IMR-90 (cell line): Measurements from ENCODE around the gene GLIS1. TPM values are rescaled to one million over a fixed set of nuclear protein-coding genes. Genes with fewer than 3 reads are reported as not detected.

ENCODE experiments used
- ATAC-seq: fragments of 200-7000 bp; cut with Tn5 transposase; 2 replicates; pipeline ENCODE4 v1.9.1; 2020; ENCODE audit warnings: low read depth, mild to moderate bottlenecking, moderate library complexity
- BruUV-seq: library from RNA; stranded (reverse); fragments of 400-500 nt; replicated peaks from 2 replicates; lab custom pipeline; 2021; lab: Mats Ljungman, UMichigan
- CTCF ChIA-PET: fragments of 300-600 bp; formaldehyde crosslinking; extraction: SDS; loops from one replicate; lab custom pipeline; 2021; ENCODE audit warnings: antibody characterized with exemption; lab: Yijun Ruan, JAX
- POLR2A ChIA-PET: fragments of 300-600 bp; sonication (Branson Sonifier 250); formaldehyde crosslinking; loops from one replicate; lab custom pipeline; 2022; ENCODE audit warnings: antibody characterized with exemption; ENCODE audit not compliant: unreplicated experiment; lab: Charles Lee
- DNase-seq: peaks from one replicate; pipeline ENCODE4 v3.0.0; 2013
- H2AFZ ChIP-seq: replicated peaks from 2 replicates; pipeline ENCODE3; 2013; ENCODE audit warnings: low read length, mild to moderate bottlenecking; ENCODE audit not compliant: poor library complexity
- H2AK5ac ChIP-seq: 2 replicates; pipeline ENCODE4 v1.6.1; 2013; ENCODE audit warnings: low read depth, low read length, inconsistent platforms
- H2AK9ac ChIP-seq: replicated peaks from 2 replicates; pipeline ENCODE3; 2013; ENCODE audit warnings: mild to moderate bottlenecking, low read depth, low read length, moderate library complexity; ENCODE audit not compliant: poor library complexity
- H2BK120ac ChIP-seq: 2 replicates; pipeline ENCODE4 v1.6.1; 2013; ENCODE audit warnings: low read depth, low read length, inconsistent platforms
- H2BK15ac ChIP-seq: 3 replicates; pipeline ENCODE4 v1.6.1; 2013; ENCODE audit warnings: low read depth, low read length, inconsistent platforms
- H2BK20ac ChIP-seq: 2 replicates; pipeline ENCODE4 v1.6.1; 2013; ENCODE audit warnings: low read depth, mild to moderate bottlenecking, inconsistent platforms, low read length, moderate library complexity
- H2BK5ac ChIP-seq: 2 replicates; pipeline ENCODE4 v1.6.1; 2013; ENCODE audit warnings: mild to moderate bottlenecking, low read depth, low read length, inconsistent platforms; ENCODE audit not compliant: poor library complexity, severe bottlenecking
- H3K14ac ChIP-seq: replicated peaks from 2 replicates; pipeline ENCODE4 v1.6.1; 2013; ENCODE audit warnings: low read depth, low read length, inconsistent platforms
- H3K18ac ChIP-seq: 2 replicates; pipeline ENCODE4 v1.6.1; 2013; ENCODE audit warnings: low read depth, low read length, control low read depth
- H3K23ac ChIP-seq: 2 replicates; pipeline ENCODE4 v1.6.1; 2013; ENCODE audit warnings: low read depth, low read length, inconsistent platforms
- H3K27ac ChIP-seq: 2 replicates; pipeline ENCODE4 v1.5.1; 2013; ENCODE audit warnings: mild to moderate bottlenecking, control low read depth, low read length; ENCODE audit not compliant: insufficient read depth
- H3K27me3 ChIP-seq: 2 replicates; pipeline ENCODE4 v1.6.1; 2013; ENCODE audit warnings: low read length; ENCODE audit not compliant: control insufficient read depth, insufficient read depth
- H3K36me3 ChIP-seq: 2 replicates; pipeline ENCODE4 v1.6.1; 2013; ENCODE audit warnings: low read length, mixed read lengths; ENCODE audit not compliant: control insufficient read depth, insufficient read depth
- H3K4ac ChIP-seq: 2 replicates; pipeline ENCODE4 v1.6.1; 2013; ENCODE audit warnings: low read depth, low read length, inconsistent platforms
- H3K4me1 ChIP-seq: 2 replicates; pipeline ENCODE4 v1.6.1; 2013; ENCODE audit warnings: low read length, mixed read lengths; ENCODE audit not compliant: control insufficient read depth, insufficient read depth
- H3K4me2 ChIP-seq: 2 replicates; pipeline ENCODE4 v1.6.1; 2013; ENCODE audit warnings: low read depth, mild to moderate bottlenecking, control low read depth, low read length, moderate library complexity
- H3K4me3 ChIP-seq: 2 replicates; pipeline ENCODE4 v1.5.1; 2013; ENCODE audit warnings: low read depth, mild to moderate bottlenecking, control low read depth, low read length, moderate library complexity; ENCODE audit not compliant: insufficient read depth
- H3K56ac ChIP-seq: 2 replicates; pipeline ENCODE4 v1.6.1; 2013; ENCODE audit warnings: low read length, inconsistent platforms; ENCODE audit not compliant: insufficient read depth; ENCODE audit errors: extremely low read depth
- H3K79me1 ChIP-seq, 2 experiments: 2 replicates each; pipeline ENCODE4 v1.6.1; 2013; ENCODE audit warnings: low read length in 2 of 2, inconsistent platforms in 1 of 2, low read depth in 1 of 2
- H3K9ac ChIP-seq: 2 replicates; pipeline ENCODE4 v1.6.1; 2013; ENCODE audit warnings: low read depth, low read length, control low read depth
- H3K9me1 ChIP-seq: 2 replicates; pipeline ENCODE4 v1.6.1; 2013; ENCODE audit warnings: low read length, inconsistent platforms; ENCODE audit not compliant: insufficient read depth
- H3K9me3 ChIP-seq: 2 replicates; pipeline ENCODE4 v1.6.1; 2013; ENCODE audit warnings: low read length; ENCODE audit not compliant: control insufficient read depth, insufficient read depth
- H4K20me1 ChIP-seq: 2 replicates; pipeline ENCODE4 v1.6.1; 2013; ENCODE audit warnings: low read length, inconsistent platforms; ENCODE audit not compliant: insufficient read depth
- H4K5ac ChIP-seq: 2 replicates; pipeline ENCODE4 v1.6.1; 2013; ENCODE audit warnings: mild to moderate bottlenecking, low read depth, low read length, control low read depth
- H4K8ac ChIP-seq, 2 experiments: 2 replicates each; pipeline ENCODE4 v1.6.1; 2013; ENCODE audit warnings: low read depth in 2 of 2, low read length in 2 of 2, control low read depth in 1 of 2, inconsistent platforms in 1 of 2
- H4K91ac ChIP-seq: 2 replicates; pipeline ENCODE4 v1.6.1; 2013; ENCODE audit warnings: low read depth, low read length, inconsistent platforms; ENCODE audit not compliant: insufficient read depth
- BHLHE40 ChIP-seq: fragments of 150-350 bp; IDR thresholded peaks from 2 replicates; pipeline ENCODE4 v1.6.1; 2016; ENCODE audit warnings: mild to moderate bottlenecking, low read depth, low read length
- CEBPB ChIP-seq: IDR thresholded peaks from 2 replicates; pipeline ENCODE4 v1.6.1; 2012; ENCODE audit warnings: low read depth, low read length, improper control_type of control experiment
- CHD1 ChIP-seq: IDR thresholded peaks from 2 replicates; pipeline ENCODE4 v1.6.1; 2012; ENCODE audit warnings: low read depth, low read length, improper control_type of control experiment
- MAFK ChIP-seq: IDR thresholded peaks from 2 replicates; pipeline ENCODE4 v1.6.1; 2012; ENCODE audit warnings: low read depth, low read length, improper control_type of control experiment
- MAZ ChIP-seq: IDR thresholded peaks from 2 replicates; pipeline ENCODE4 v1.6.1; 2012; ENCODE audit warnings: low read depth, mild to moderate bottlenecking, low read length, improper control_type of control experiment, moderate library complexity, borderline replicate concordance
- MXI1 ChIP-seq: IDR thresholded peaks from 2 replicates; pipeline ENCODE4 v1.6.1; 2012; ENCODE audit warnings: low read depth, mild to moderate bottlenecking, low read length, moderate library complexity, borderline replicate concordance
- POLR2A ChIP-seq: IDR thresholded peaks from 2 replicates; pipeline ENCODE4 v1.6.1; 2012; ENCODE audit warnings: mild to moderate bottlenecking, low read depth, low read length
- RAD21 ChIP-seq: IDR thresholded peaks from 2 replicates; pipeline ENCODE4 v1.6.1; 2012; ENCODE audit warnings: low read length, improper control_type of control experiment
- RCOR1 ChIP-seq: IDR thresholded peaks from 2 replicates; pipeline ENCODE4 v1.6.1; 2012; ENCODE audit warnings: mild to moderate bottlenecking, low read length, improper control_type of control experiment; ENCODE audit not compliant: insufficient replicate concordance
- RFX5 ChIP-seq: IDR thresholded peaks from 2 replicates; pipeline ENCODE4 v1.8.0; 2012; ENCODE audit warnings: low read depth, mild to moderate bottlenecking, low read length, moderate library complexity
- SMC3 ChIP-seq: fragments of 150-350 bp; IDR thresholded peaks from 2 replicates; pipeline ENCODE4 v1.6.1; 2016; ENCODE audit warnings: low read depth, mild to moderate bottlenecking, antibody characterized with exemption, low read length, moderate library complexity
- WGBS, 2 experiments: methylation state at CpG; one replicate each; pipeline versions ENCODE4 v1.1.5 to v1.1.7; 2013; ENCODE audit warnings: missing lambda C conversion rate in 2 of 2; ENCODE audit not compliant: insufficient read length in 1 of 2; ENCODE audit errors: extremely low coverage in 2 of 2; 5-methylcytosine and 5-hydroxymethylcytosine counted together
- dilution Hi-C: fragments of 300-500 bp; cut with HindIII; formaldehyde crosslinking; loops from one replicate; pipeline ENCODE4 v1.14.3; 2018; ENCODE audit warnings: low sequenced_read_pairs; ENCODE audit not compliant: unreplicated experiment
- in situ Hi-C: fragments of 300-500 bp; cut with MboI; formaldehyde crosslinking; loops from 3 replicates; pipeline ENCODE4 v1.14.3; 2019; ENCODE audit warnings: low sequenced_read_pairs, inconsistent platforms, mixed read lengths
- intact Hi-C: fragments of 100-400 bp; cut with micrococcal nuclease; formaldehyde crosslinking; loops from 2 replicates; pipeline ENCODE4 v1.10.0; 2022
- polyA plus RNA-seq, 3 experiments: library from polyadenylated mRNA; depleted of rRNA; stranded (reverse); fragments of >200 nt; gene quantifications; 2 replicates each; pipeline ENCODE4 v1.2.3, GENCODE V29; 2012; ENCODE audit warnings: low replicate concordance in 1 of 3
- total RNA-seq: library from RNA; depleted of rRNA; stranded (reverse); fragments of >200 nt; gene quantifications from 2 replicates; pipeline ENCODE4 v1.2.3, GENCODE V29; 2012
- TF ChIP-seq, protein P1 (sequence below): fragments of 150-350 bp; IDR thresholded peaks from 2 replicates; pipeline ENCODE4 v1.6.1; 2017; ENCODE audit warnings: mild to moderate bottlenecking, antibody characterized with exemption, low read length, low read depth

GLIS1 gene
- total and polyA plus RNA-seq, 2 of the 4 experiments (the other 2 are of a cell fraction): 0.18 to 2.3 TPM

DNA sequence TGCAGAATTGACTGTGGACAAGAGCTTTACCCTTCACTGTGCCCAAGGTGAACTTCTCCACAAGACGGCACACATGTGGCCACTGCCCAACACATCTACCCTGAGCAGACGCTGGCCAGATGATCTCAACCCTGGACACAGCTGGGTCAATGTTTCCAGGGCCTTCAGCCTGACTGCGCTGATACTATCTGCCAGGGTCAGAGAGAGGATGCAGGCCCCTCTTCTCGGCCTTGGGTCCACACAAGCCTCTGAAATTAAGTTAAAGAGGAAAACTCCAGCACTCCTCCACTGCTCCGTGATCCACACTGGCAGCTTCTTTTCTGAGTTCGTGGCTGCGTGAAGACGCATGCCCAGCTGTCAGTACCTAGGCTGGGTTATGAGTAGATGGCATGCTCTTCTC is 58.1 kb downstream of the GLIS1 start:
- Histone ChIP-seq H2AK5ac (no peak overlapping the region), H3K9me1 (peaks cover 7% of the 10 kb centered on the region), H3K23ac (no peak overlapping the region), H3K14ac (no peak overlapping the region), H3K79me1 (peaks cover 0 to 19% of the 10 kb centered on the region in 2 experiments; a peak in 2 of 4 replicates), H3K9ac (no peak overlapping the region), H3K36me3 (0 out of 2 replicates have a peak, but pooled peaks cover 1% of the 10 kb centered on the region), H3K4ac (no peak overlapping the region), H3K27ac (no peak overlapping the region), H3K56ac (no peak overlapping the region), H2BK5ac (no peak overlapping the region), H3K27me3 (no peaks in the 10 kb centered on the region), H4K91ac (no peak overlapping the region), H3K4me3 (no peak overlapping the region), H4K5ac (no peak overlapping the region), H2AK9ac (no peak overlapping the region), H3K18ac (no peak overlapping the region), H3K4me2 (no peak overlapping the region), H3K4me1 (peaks cover 22% of the 10 kb centered on the region), H4K20me1 (peaks cover 32% of the 10 kb centered on the region), H2AFZ (no peak overlapping the region), H2BK20ac (no peak overlapping the region), H4K8ac (no peak overlapping the region), H3K9me3 (no peaks in the 10 kb centered on the region), H2BK15ac (no peak overlapping the region), H2BK120ac (no peak overlapping the region)
- no TSS peak for BruUV-seq
- POLR2A ChIA-PET: no interaction called here
- no peak for DNase-seq
- no peak for ATAC-seq
- intact Hi-C loops: no loop called here
- WGBS, 2 experiments: no CpG with 5 or more reads among the region's 8 CpGs
- dilution Hi-C loops: no loop called here
- CTCF ChIA-PET: no interaction called here
- in situ Hi-C loops: no loop called here
- TF ChIP-seq MAFK (no peak), MXI1 (no peak), RFX5 (no peak), MAZ (no peak), POLR2A (no peak), CHD1 (no peak), CEBPB (no peak), BHLHE40 (no peak), RAD21 (no peak), SMC3 (no peak), RCOR1 (no peak)
- TF ChIP-seq, protein P1, sequence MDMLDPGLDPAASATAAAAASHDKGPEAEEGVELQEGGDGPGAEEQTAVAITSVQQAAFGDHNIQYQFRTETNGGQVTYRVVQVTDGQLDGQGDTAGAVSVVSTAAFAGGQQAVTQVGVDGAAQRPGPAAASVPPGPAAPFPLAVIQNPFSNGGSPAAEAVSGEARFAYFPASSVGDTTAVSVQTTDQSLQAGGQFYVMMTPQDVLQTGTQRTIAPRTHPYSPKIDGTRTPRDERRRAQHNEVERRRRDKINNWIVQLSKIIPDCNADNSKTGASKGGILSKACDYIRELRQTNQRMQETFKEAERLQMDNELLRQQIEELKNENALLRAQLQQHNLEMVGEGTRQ: no peak
